Glutamatergic neuron (in vitro differentiated cells): ENCODE data around the gene TSHZ1. TPM values are rescaled to one million over a fixed set of nuclear protein-coding genes. Genes with fewer than 3 reads are reported as not detected.

Experiments used
- DNase-seq: peaks from one replicate; pipeline ENCODE4 v3.0.0; 2022
- H3K27ac Mint-ChIP-seq: one replicate; pipeline ENCODE4 v1.8.0; 2020; ENCODE audit warnings: mild to moderate bottlenecking, mixed read lengths, inconsistent platforms; ENCODE audit not compliant: unreplicated experiment
- H3K27me3 Mint-ChIP-seq: one replicate; pipeline ENCODE4 v1.8.0; 2020; ENCODE audit warnings: mild to moderate bottlenecking, moderate library complexity, mixed read lengths, inconsistent platforms; ENCODE audit not compliant: unreplicated experiment
- H3K36me3 Mint-ChIP-seq: one replicate; pipeline ENCODE4 v1.8.0; 2020; ENCODE audit warnings: mild to moderate bottlenecking, mixed read lengths, inconsistent platforms; ENCODE audit not compliant: unreplicated experiment
- H3K4me1 Mint-ChIP-seq: one replicate; pipeline ENCODE4 v1.8.0; 2020; ENCODE audit warnings: mild to moderate bottlenecking, low read depth, mixed read lengths, inconsistent platforms; ENCODE audit not compliant: unreplicated experiment
- H3K4me3 Mint-ChIP-seq: one replicate; pipeline ENCODE4 v1.8.0; 2020; ENCODE audit warnings: mild to moderate bottlenecking, mixed read lengths, inconsistent platforms; ENCODE audit not compliant: unreplicated experiment
- H3K9me3 Mint-ChIP-seq: one replicate; pipeline ENCODE4 v1.8.0; 2020; ENCODE audit warnings: mild to moderate bottlenecking, moderate library complexity, mixed read lengths, inconsistent platforms; ENCODE audit not compliant: unreplicated experiment
- CTCF ChIP-seq: fragments of 200-600 bp; sonication (generic); IDR thresholded peaks from one replicate; pipeline ENCODE4 v1.5.0; 2021; ENCODE audit not compliant: partially characterized antibody, unreplicated experiment
- long read RNA-seq: library from polyadenylated mRNA; unstranded; transcript quantifications from one replicate; pipeline ENCODE4 v2.0.0, GENCODE V29; 2020; ENCODE audit not compliant: unreplicated experiment
- total RNA-seq: library from RNA; stranded (reverse); fragmentation: NEBNext Ultra II Directional; extraction: Animal tissue kit (Norgen Biotek cat#: 25700); gene quantifications from one replicate; pipeline ENCODE4 v1.2.1, GENCODE V29; 2021; ENCODE audit not compliant: unreplicated experiment

The TSHZ1 gene
- 5.3 TPM for total RNA-seq
- long read RNA-seq, full-length matches to known transcripts, result 1 of 1 reads
- long read RNA-seq, partial matches to known transcripts, result 0 of 1 reads
- long read RNA-seq, other reads (novel, unspliced or antisense), result 0 of 1 reads

DNA sequence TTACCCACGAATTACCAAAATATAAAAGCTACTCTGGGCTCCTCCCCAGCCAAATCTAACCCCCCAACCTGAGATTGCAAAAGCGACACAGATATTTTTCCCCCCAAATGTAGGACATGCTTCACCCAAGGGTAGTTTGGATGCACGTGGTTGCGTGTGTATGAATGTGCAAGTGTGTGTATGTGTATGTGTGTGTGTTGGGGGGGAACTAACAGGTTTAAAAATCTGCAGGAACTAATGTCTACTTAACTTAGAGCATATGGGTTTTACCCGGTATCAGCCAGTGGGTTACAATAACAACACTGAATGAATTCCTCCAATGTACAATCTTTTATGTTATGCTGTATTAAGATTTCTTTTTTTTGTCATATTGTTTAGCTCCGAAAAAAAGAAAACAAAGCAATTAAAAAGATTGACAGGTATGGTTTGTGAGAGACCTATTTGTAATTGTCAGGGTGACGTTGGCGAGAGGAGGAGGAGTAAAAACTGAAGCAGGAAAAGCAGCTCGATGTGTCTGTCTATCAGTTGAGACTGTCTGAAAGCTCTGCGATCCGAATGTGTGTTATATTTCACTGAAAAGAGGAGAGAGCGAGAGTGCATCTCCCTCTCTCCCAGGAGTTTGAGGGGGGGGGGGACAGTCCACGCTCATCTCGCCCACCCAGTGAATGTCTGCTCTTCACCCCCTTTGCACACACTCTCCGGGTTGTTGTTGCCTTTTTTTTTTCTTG, at the start of gene TSHZ1:
Gene TSHZ1 (plus strand): TSS at position 524 of the 728 bp plus-strand sequence. CDS start 1,080 bp downstream, outside the sequence.
- Mint-ChIP-seq H3K9me3 (peaks cover 33% of the 10 kb centered on the region), H3K4me3 (peak within 1 kb of the TSS; percentile 95), H3K27me3 (peaks cover 31% of the 10 kb centered on the region), H3K4me1 (peaks cover 25% of the 10 kb centered on the region), H3K36me3 (no peaks in the 10 kb centered on the region), H3K27ac (peak within 1 kb of the TSS; percentile 84)
- TF ChIP-seq CTCF, result no peak
- no peak for DNase-seq

DNA sequence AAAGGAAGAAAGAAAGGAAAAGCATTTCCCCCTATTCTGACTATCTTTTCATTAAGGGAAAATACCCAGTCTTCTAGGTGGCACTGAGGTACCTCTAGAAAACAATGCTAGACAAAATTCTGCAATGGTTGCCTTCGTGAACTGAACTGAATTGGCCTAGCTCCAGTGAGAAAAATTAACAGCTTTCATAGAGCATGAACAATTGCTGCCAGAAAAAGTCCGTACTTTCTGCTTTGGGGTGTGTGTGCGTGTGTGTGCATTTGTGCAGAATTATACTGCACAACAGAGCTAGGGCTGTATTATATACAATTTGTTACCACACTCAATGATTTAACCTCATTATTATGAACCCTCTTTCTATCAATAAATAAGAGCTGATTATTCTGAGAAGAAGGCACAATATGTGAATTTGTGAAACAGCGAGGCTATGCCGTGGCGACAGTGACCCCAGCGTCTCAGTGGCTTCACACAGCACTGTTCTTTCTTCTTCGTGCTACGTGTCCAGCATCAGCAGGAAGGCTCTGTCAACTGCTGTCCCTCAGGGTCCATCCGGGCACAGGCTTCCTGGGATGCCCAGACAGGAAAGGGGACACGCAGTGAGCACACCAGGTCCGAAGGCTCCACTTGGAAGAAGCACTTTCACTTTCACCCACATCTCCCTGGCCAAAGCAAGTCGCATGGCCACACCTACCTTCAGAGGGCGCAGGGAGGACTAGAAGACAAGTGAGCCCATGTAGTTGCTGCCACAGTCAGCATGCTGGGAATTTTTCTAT, 49.2 kb upstream of the TSHZ1 start:
- no peak overlapping the region for H3K4me3 Mint-ChIP-seq

GRCh38 chr18:75162467-75162866, 48.1 kb upstream of the TSHZ1 start:
- Mint-ChIP-seq H3K9me3 (peaks cover 9% of the 10 kb centered on the region), H3K4me3 (no peak overlapping the region), H3K27ac (no peak overlapping the region), H3K36me3 (no peaks in the 10 kb centered on the region), H3K4me1 (no peaks in the 10 kb centered on the region), H3K27me3 (no peaks in the 10 kb centered on the region)
- no peak for DNase-seq
- no peak for TF ChIP-seq CTCF

More for the DNA sequence above, 49.2 kb upstream of the TSHZ1 start:
- H3K27ac Mint-ChIP-seq, result no peak overlapping the region
- H3K27me3 Mint-ChIP-seq, result no peaks in the 10 kb centered on the region
- peaks cover 7% of the 10 kb centered on the region for H3K9me3 Mint-ChIP-seq
- TF ChIP-seq CTCF, result no peak
- no peaks in the 10 kb centered on the region for H3K36me3 Mint-ChIP-seq
- DNase-seq, result no peak
- no peaks in the 10 kb centered on the region for H3K4me1 Mint-ChIP-seq

DNA sequence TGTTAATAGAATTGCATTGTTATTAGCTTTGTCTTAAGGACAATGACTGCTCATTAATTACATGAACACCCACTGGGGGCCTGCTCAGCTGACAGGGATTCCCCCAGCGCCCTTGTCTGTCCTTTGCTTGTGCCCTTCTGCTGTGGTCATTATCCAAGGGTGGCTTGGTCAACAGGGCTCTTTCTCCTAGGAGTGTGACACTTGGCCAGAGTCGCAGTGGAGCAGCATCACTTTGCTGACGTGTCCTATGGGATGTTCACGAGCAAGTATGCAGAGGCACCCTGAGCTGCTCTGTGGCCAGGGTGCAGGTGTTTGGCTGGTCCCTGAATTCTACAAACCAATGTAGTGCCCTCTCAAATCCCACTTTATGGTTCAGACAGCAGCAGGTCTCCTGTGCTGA, 47.6 kb upstream of the TSHZ1 start:
- Mint-ChIP-seq H3K4me3 (no peak overlapping the region), H3K27ac (no peak overlapping the region), H3K9me3 (peaks cover 9% of the 10 kb centered on the region), H3K27me3 (peaks cover 1% of the 10 kb centered on the region), H3K36me3 (no peaks in the 10 kb centered on the region), H3K4me1 (no peaks in the 10 kb centered on the region)
- TF ChIP-seq CTCF, result no peak
- DNase-seq, result no peak
